GM19463 (cell line): Measurements from ENCODE around the gene MAX.

Experiments used
- ATAC-seq: cut with Tn5 transposase; IDR thresholded peaks from one replicate; pipeline ENCODE4 v1.9.1; 2021; ENCODE audit warnings: mild to moderate bottlenecking, moderate library complexity; ENCODE audit not compliant: unreplicated experiment

MAX gene, protein sequence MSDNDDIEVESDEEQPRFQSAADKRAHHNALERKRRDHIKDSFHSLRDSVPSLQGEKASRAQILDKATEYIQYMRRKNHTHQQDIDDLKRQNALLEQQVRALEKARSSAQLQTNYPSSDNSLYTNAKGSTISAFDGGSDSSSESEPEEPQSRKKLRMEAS

DNA sequence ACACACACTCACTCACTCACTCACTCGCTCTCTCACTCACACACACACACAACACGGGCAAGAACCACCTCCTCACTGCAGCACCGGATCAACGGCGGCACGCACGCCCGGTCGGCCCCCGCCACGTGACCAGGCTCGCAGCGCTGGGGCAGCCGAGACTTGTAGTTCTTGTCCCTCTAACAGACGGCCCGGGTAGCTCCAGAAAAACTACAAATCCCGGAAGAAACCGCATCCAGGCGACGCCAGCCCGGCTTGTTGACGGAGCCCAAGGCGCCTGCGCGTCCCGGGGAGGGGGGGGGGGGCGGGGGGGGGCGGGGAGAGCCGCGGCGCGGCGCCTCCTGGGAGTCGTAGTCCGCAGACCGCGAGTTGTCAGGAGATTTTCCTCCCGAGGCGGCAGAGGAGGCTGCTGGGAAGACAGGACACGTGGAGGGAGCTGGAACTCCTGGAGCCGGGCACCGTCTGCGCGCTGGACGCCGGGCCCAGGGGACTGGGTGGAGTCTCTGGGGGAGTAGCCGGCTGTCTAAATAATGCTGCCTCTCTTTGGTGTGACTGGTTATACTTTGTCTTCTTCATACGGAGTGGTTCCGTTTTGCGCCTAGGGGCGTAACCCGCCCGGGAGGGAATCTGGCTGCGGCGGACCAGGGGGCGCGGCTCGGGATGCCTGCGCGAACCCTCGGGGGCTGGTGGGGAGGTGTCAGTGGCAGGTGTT, at the start of gene MAX:
TSS of gene MAX (minus strand) at position 77 of the 709 bp plus-strand sequence. CDS start 178 bp downstream, outside the sequence.
- peak; percentile 88 for ATAC-seq

DNA sequence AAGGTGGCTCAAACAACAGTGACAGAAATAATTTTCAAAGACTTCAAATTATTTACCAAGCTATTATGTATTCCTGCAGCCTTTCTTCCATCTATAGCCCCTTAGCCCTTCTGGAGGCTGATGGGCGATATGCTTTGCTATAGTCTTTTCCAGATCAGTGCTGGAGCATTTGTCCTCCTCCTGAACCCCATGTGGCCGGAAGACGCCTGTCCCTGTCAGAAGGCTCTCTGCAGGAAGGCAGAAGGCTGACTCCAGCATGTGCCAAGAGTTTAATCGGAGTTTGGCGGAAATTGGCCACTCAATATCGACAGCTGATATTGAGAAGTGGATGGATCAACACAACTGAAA, 49.3 kb upstream of the MAX start:
- no peak for ATAC-seq

GRCh38 chr14:65150898-65151608, 48.7 kb upstream of the MAX start:
- no peak for ATAC-seq

DNA sequence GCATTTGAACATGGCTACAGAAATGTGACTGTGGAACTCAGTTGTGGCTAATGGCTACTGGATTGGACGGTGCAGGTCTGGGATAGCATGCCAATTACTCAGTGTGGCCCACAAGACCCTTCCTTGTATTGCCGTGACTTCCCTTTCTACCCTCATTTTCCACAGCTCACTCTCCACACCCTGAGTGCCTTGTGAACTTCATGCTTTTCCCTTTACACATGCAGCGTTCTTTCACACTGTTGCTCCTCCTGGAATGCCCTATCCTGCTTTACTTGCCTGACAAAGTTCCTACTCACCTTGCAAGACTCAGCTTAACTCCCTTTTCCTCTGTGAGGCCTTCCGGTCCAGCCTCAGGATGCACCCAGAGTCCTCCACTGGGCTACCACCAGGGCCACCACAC, 46.8 kb upstream of the MAX start:
- no peak for ATAC-seq

GRCh38 chr14:65144170-65144569, 41.9 kb upstream of the MAX start:
- no peak for ATAC-seq

- no peak for ATAC-seq
Measured at GRCh38 chr14:65142914-65143625, 40.8 kb upstream of the MAX start.

GRCh38 chr14:65142429-65142828, 40.1 kb upstream of the MAX start:
- no peak for ATAC-seq

DNA sequence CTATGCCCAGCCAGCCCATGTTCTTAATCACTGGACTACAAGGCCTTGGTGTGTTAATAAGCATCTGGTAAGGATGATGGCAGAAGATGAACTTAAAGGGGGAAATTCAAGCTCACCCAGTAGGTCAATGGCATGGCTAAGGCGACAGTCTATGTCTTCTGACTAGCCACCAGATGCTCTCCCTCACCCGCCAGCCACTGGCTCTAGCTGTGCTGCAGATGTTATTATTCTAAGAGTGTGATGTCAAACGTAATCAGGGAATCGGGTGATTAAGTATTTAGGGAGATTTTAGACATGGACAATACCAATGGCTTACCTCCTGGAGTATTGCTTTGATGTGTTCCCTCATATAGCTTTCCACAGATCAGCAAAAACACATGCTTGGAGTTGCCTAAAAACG, 39.2 kb upstream of the MAX start:
- no peak for ATAC-seq

GRCh38 chr14:65137648-65138307, 35.5 kb upstream of the MAX start:
- ATAC-seq = no peak

DNA sequence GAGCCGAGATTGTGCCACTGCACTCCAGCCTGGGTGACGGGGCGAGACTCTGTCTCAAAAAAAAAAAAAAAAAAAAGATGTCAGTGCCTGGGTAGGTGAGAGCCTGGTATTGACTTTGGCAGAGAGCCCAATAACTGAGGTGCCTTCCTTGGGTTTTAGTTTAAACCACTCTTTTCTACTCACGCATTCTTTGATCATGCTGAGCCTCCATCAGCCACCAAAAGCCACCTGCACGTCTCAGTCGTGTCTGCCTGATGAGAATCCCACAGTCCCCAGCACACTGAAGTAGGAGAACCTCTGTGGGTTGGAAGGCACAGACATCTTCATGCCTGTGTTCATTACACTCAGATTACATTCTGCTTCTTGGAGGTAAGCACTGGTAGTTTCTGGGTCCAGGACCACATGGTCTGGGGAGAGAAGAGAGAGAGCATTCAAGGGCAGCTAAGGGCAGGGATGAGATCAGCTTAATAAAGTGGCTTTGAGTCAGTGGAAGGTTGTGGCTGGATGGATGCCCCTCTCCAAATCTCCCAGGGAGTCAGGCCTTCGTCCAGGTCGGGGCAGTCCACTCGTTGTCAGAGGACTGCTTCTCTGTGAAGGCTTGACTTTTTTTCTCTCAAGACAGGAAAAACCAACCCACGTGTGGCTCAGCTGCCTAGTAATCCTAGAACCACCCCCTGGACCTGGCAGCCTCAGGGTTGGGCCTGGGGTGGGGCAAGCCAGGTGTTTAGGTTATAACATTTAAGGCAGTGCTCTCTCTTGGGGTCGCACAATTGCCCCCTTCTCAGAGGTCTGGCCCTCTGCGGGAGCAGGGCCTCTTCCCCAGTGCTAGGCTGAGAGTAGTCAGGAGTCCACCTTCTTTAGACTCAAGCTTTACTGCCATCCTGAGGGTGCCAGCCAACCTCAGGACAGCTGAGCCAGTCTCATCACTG, 32.6 kb upstream of the MAX start:
- ATAC-seq = no peak

- ATAC-seq = no peak
Measured at GRCh38 chr14:65132855-65133254, 30.5 kb upstream of the MAX start.

GRCh38 chr14:65131301-65131701, 29.0 kb upstream of the MAX start:
- ATAC-seq = no peak

DNA sequence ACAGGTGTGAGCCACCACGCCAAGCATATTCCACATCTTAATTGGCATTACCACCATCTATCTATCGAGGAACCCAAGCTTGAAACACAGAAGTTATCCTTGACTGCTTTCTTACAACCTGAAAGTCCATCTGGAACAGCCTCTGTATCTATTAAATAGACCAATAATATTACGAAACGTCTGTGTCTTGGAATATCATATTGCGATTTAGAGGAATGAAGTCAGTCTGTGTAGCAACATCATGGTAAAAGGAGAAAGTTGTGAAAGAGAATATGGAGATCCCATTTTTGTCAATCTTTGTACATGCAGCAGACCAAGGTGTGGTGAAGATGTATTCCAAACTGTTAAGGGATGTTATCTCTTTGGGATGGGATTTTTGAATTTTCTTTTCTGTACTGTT, 25.8 kb upstream of the MAX start:
- no peak for ATAC-seq

DNA sequence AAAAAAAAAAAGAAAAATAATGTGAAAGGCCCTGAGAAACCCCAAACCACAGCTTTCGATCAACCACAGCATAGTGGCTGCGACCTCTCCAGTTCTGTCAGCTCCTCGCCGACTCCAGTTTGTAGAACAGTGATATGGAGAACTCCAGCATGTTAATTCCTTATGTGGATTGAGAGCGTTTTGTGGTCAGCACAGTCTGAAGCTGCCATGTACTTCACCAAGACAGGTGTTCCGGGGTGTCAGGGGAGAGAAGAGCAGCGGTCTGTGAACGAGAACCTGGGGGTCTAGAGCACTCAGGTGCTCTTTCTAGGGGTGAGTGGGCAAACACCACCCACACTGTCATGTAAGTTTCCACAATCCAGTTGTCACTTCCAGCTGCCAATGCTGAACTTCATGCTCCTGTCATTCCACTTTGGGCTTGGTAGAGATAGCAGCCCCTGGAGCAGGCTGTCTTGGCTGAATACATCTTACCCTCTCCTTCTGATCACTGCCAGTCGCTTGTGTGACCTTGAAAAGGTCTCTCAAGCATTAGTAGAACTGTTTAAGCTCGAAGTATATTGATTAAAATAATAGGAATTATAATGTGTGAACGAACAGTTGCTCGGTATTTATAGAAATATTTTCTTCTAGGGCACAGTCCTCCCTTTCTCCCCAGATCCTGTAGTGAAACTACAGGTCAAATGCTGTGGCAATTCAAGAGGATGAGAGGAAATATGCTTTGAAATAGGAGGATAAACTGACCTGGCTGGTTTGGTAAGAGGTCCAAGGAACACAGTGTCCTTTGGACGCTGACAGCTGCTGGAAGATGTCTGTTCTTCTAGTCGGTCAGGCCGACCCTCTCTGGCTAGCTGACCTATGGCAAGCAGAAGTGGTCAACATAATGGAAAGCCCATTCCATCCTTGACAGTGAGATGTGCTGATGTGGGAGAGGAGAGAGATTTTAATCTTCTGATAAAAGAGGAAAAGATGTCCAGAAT, 15.7 kb upstream of the MAX start:
- ATAC-seq = no peak

DNA sequence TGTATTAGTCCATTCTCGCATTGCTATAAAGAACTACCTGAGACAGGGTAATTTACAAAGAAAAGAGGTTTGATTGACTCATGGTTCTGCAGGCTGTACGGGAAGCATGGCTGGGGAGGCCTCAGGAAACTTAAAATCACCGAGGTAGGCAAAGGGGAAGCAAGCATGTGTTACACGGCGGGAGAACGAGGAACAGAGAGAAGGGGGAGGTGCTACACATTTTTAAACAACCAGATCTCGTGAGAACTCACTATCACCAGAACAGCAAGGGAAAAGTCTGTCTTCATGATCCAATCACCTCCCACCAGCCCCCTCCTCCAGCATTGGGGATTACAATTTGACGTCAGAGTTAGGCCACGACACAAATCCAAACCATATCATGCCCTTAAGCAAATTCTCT, 13.3 kb upstream of the MAX start:
- no peak for ATAC-seq

DNA sequence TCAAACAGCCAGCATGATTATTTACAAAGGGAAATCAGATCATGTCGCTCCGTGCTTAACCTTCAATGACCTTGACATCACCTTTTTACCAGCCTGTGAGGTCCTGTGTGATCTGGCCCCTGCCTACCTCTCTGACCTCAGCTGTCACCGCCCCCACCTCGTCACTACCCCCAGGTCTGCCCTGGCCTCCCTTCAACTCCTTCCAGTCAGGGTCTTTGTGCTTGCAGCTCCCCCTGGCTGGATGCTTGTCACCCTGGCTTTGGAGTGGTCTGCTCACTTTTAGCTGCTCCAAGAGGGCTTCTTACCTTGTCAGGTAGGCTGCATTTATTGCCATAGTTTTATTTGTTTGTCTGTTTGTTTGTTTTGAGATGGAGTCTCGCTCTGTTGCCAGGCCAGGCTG, 8.2 kb upstream of the MAX start:
- ATAC-seq = no peak

DNA sequence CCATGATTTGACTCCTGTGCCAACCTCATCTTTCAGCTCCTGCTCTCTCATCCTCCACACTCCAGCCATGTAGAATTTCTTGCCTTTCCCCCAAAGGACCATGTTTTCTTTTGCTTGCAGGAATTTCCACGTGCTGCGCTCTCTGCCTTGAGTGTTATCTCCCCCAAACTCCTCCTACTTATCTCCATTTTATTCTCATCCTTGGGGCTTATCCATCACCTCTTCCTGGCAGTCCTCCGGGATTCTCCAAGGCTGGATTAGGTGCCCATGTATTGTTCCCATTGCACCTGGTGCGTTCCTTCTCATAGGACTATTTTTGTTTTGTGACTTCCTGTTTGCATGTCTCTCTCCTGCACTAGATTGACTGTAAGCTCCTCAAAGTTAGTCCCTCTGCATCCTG, 7.0 kb upstream of the MAX start:
- ATAC-seq = no peak

DNA sequence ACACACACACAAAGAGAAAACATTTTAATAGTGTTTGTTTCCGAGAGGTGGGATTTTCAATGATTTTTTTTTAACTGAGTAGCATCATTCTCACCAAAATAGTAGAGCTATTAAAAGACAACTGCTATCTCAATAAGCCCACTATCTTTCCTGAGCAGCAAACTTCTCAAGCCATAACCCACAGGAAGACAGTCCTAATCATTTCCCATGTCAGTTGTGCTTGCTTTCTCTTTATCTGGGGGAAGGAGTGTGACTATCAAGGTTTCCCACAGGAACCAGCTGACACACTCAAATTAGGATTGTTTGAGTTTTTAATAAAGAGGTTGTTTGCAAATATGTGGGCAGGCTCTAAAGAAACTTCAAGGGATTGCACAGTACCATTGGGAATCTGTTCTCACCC, 4.9 kb upstream of the MAX start:
- ATAC-seq = no peak

- ATAC-seq = no peak
Measured at GRCh38 chr14:65106736-65107135, 4.4 kb upstream of the MAX start.
